Measurements from ENCODE around the gene CSTA.

Gene CSTA, protein sequence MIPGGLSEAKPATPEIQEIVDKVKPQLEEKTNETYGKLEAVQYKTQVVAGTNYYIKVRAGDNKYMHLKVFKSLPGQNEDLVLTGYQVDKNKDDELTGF

GRCh38 chr3:122324871-122325323, at the start of gene CSTA:
Gene CSTA, plus strand, starts transcription at chr3:122325248. Its CDS starts 45 bp downstream, at chr3:122325293.
- DNase-seq (ENCODE audit: low read depth), result peak; percentile 39

GRCh38 chr3:122281891-122282290, 43.2 kb upstream of the CSTA start:
- DNase-seq (ENCODE audit: low read depth), result no peak

DNA sequence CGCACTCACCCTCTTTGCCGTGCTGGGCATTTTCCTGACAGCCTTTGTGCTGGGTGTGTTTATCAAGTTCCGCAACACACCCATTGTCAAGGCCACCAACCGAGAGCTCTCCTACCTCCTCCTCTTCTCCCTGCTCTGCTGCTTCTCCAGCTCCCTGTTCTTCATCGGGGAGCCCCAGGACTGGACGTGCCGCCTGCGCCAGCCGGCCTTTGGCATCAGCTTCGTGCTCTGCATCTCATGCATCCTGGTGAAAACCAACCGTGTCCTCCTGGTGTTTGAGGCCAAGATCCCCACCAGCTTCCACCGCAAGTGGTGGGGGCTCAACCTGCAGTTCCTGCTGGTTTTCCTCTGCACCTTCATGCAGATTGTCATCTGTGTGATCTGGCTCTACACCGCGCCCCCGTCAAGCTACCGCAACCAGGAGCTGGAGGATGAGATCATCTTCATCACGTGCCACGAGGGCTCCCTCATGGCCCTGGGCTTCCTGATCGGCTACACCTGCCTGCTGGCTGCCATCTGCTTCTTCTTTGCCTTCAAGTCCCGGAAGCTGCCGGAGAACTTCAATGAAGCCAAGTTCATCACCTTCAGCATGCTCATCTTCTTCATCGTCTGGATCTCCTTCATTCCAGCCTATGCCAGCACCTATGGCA, 41.1 kb upstream of the CSTA start:
- no peak for DNase-seq (ENCODE audit: low read depth)

- DNase-seq (ENCODE audit: low read depth), result no peak
Measured at GRCh38 chr3:122284486-122284885, 40.6 kb upstream of the CSTA start.

DNA sequence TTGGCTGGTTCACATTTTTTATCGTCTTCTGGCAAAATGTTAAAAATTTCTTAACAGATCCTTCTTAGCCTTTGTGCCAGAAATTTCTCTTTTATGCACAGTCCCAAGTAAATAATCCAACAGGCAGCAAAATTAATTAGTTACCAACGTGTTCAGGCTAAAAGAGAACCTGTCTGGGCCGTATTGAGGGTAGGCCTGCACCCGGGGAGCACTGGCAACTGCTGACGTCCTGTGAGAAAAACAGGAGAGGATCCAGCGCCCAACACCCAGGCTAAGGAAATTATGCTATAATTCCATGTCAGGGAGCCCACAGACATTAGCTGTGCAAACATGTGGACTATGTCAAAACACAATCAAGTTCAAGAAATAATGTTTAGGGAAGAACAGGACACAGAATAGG, 30.7 kb upstream of the CSTA start:
- no peak for DNase-seq (ENCODE audit: low read depth)

- no peak for DNase-seq (ENCODE audit: low read depth)
Measured at GRCh38 chr3:122295266-122296062, 29.6 kb upstream of the CSTA start.

DNA sequence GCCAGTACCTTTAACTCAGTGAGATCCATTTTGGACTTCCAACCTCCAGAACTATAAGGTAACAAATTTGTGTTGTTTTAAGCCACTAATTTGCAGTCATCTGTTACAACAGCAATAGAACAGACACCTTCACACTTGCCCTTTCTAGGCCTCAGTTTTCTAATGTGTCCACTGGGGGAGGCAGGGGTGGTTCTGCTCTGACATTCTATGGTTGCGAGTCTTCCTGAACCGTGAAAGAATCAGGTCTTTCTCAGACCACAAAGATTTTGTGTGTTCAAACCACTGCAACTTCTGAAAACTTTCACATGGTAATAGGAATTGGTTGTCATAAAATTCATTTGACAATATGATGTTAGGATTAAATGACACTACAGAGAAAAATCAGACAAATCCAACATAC, 26.8 kb upstream of the CSTA start:
- no peak for DNase-seq (ENCODE audit: low read depth)

DNA sequence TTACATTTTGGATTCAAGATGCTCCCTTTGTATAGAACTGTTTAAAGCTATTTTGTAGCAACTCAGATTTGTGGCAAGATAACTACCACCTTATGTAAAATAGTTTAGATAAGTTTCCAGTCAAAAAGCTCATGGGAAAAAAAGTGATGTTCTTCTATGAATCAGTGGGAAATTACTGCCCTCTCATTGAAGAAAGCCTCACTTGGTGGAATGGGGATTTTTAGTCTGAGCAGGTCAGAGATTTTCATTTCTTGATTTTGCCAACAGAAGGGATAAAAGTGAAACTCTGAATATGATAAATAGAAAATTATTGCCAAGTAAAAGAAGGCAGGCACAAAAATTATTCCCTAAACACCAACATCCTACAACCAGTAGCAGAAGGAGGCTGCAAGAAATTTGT, 25.8 kb upstream of the CSTA start:
- no peak for DNase-seq (ENCODE audit: low read depth)

DNA sequence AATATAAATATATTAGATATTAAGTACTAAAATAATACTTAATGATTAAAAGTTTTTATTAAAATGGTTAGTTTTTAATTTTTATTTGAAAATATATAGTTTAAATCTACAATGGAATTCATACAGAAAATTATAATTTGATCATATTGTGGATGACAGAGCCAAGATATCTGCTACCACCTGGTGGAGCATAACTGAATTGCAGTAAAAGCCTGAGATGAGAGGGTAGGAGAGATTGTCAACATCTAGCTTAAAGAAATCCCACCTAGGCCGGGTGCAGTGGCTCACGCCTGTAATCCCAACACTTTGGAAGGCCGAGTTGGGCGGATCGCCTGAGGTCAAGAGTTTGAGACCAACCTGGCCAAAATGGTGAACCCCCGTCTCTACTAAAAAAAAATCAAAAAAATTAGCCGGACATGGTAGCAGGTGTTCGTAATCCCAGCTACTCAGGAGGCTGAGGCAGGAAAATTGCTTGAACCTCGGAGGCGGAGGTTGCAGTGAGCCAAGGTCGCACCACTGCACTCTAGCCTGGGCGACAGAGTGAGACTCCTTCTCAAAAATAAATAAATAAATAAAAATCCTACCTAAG, 25.1 kb upstream of the CSTA start:
- DNase-seq (ENCODE audit: low read depth), result peak; percentile 36

- no peak for DNase-seq (ENCODE audit: low read depth)
Measured at GRCh38 chr3:122301063-122301462, 24.0 kb upstream of the CSTA start.

GRCh38 chr3:122305818-122306621, 19.0 kb upstream of the CSTA start:
- no peak for DNase-seq (ENCODE audit: low read depth)

DNA sequence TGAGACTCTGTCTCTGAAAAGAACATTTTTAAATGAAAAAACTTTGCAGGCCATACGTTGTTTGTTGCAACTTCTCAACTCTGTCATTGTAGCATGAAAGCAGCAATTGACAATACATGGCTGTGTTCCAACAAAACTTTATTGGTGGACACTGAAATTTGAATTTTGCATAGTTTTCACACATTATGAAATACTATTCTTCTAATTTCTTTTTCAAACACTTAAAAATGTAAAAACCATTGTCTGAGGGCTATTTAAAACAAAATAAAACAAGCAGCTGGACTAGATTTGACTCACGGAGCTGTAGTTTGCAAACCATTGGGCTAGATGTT, 18.5 kb upstream of the CSTA start:
- no peak for DNase-seq (ENCODE audit: low read depth)

DNA sequence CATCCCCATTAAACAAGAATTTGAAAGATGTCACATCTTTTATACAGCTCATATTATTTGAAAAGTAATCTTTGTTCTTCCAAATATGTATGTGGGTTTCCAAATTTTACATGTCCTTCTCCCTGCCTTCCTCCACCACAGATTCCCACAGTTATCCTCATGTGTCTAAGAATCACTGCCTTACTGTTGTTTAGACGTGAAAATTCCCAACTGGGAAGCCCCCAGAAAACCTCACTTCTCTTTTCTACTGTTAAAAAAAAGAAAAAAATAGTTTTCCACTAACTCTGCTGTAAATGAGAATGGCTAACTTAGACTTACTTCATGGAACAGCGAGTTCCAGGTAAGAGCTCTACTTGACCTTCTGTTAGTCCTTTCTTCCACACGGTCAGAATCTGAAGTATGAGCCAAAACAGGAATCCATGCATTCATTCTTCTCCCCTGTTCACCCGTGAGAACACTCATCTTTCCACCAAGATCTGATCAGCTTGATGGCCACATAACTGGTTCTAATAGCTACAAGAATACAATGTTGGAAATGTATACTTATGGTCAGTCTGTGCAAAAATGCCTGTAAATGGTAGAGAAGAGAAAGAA, 17.9 kb upstream of the CSTA start:
- DNase-seq (ENCODE audit: low read depth), result no peak

DNA sequence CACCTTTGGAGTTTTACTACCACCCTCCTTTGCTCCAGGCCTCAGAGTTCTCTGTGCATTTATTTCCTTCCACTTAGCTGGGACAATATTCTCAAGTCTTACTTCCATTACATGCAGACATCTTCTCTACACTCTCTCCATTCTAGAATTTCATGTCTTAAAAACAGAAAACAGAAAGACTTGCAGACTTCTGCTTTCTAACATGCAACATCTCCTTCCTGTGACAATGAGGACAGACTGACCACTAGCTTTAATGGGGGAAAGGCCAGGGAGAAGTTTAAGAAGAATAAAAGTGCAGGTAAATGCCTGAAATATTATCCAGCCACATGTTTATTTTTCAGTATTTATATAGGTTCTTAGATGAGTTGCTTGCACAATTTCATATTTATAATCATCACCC, 17.1 kb upstream of the CSTA start:
- DNase-seq (ENCODE audit: low read depth), result no peak

- DNase-seq (ENCODE audit: low read depth), result no peak
Measured at GRCh38 chr3:122310361-122310760, 14.7 kb upstream of the CSTA start.

DNA sequence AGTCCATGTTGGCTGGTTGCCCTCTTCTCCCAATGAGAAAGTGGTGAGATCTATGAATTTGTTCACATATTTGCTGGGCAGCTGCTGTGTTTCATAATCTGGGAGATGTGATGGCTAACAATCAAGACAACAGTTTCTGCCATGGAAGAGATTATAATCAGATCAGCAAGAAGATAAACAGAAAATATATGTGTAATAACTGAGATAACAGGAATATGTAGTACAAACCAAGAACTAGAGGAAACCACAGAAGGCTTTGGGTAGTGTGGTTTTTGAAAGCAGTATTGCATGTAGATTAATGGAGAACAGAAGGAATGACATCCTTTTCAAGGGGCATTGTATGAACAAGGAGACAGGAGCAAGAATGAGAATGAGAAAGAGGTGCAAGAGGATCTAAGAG, 12.2 kb upstream of the CSTA start:
- no peak for DNase-seq (ENCODE audit: low read depth)

DNA sequence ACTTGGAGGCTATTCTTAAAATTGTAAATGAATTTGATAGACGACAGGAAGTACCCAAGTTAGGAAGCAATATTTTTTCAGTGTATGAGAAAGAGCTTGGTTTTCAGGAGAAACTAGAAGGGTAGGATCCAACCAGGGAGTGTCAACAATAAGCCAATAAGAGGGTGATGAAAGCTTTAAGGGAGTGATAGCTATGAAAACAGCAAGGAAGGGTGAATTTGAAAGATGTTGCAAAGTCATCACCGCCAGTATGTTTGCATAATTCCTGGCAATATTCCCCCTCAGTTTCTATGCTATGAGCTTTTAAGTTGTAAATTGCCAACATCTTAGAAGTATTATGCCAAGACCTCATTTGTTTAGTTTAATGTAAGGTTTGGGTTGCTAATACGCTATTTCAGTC, 11.8 kb upstream of the CSTA start:
- DNase-seq (ENCODE audit: low read depth), result no peak

DNA sequence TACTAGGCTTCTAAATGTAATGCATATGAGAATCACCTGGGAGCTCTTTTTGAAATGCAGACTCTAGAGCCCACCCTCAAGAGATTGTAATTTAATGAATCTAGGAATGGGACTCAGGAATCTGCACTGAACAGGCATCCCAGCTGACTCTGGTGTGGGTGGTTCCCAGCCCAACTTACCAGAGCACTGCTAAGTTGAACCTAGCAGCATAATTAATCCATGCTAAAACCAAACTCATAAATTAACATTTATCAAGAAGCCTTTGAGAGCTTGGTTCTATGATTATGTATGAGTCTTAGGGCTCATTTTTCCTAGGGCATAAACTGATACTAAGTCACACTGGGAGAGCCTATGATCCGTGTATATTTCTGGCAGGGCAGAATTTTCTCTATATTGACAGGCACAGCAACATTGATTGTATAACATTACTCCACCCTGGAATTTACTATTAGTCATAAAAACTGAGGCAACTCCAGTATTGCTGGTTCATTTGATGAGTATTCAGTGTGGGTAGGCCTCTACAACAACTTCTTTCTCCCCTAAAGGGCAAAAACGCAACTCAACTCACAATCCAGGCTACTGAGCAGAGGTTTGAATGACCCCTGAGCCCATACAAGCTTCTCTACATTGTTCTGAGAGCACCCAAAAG, 10.7 kb upstream of the CSTA start:
- DNase-seq (ENCODE audit: low read depth), result no peak

DNA sequence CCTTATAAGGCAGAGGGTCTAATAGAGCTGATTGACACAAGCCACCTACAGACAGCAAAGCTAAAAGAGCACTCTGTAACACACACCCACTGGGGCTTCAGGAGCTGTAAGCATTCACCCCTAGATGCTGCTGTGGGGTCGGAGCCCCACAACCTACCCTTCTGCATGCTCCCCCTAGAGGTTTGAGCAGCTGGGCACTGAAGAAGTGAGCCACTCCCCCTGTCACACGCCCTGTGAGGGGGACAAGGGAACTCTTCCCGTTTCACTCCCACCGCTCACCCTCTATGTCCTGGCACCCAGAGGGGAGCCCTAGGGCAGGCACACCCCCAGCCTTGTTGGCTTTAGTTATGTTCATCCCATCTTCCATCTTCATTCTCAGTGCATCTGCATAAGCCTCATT, 9.4 kb upstream of the CSTA start:
- DNase-seq (ENCODE audit: low read depth), result no peak

GRCh38 chr3:122316368-122316767, 8.7 kb upstream of the CSTA start:
- no peak for DNase-seq (ENCODE audit: low read depth)

DNA sequence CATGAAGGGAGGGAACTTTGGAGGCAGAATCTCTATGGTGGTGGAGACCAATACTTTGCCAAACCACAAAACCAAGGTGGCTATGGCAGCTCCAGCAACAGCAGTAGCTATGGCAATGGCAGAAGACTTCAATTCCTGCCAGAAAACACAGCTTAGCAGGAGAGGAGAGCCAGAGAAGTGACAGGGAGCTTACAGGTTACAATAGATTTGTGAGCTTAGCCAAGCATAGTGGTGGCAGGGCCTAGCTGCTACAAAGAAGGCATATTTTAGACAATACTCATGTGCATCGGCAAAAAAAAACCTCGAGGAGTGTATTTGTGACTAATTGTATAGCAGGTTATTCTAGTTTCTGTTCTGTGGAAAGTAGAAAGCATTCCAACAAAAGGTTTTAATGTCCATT, 6.4 kb upstream of the CSTA start:
- DNase-seq (ENCODE audit: low read depth), result no peak
